ENCODE results near the gene IRAK1. TPM values are rescaled to one million over a fixed set of nuclear protein-coding genes. Genes with fewer than 3 reads are reported as not detected.

Gene IRAK1
- total RNA-seq, 1 donor from 2014 or later = 96.9 TPM

GRCh38 chrX:154014429-154015380, 5.0 kb downstream of the IRAK1 start:
- H3K4me3 Mint-ChIP-seq (ENCODE audit: low read depth) = no peak overlapping the region
- no peak for DNase-seq (ENCODE audit: low spot score, unreplicated experiment)
- no peaks in the 10 kb centered on the region for H3K27me3 Mint-ChIP-seq
- peaks cover 4% of the 10 kb centered on the region for H3K36me3 Mint-ChIP-seq (ENCODE audit: insufficient read depth)
- no peaks in the 10 kb centered on the region for H3K9me3 Mint-ChIP-seq (ENCODE audit: low read depth)
- H3K27ac Mint-ChIP-seq = no peak overlapping the region
- no peak for TF ChIP-seq CTCF (IDR thresholded peaks at IDR 0.05; ENCODE audit: unreplicated experiment)
- peaks cover 6% of the 10 kb centered on the region for H3K4me1 Mint-ChIP-seq (ENCODE audit: low read depth)

- H3K9me3 Mint-ChIP-seq (ENCODE audit: low read depth) = no peaks in the 10 kb centered on the region
- peak; percentile 32 for DNase-seq (ENCODE audit: low spot score, unreplicated experiment)
- TF ChIP-seq CTCF (IDR thresholded peaks at IDR 0.05; ENCODE audit: unreplicated experiment) = peak; percentile 78
These were observed 5.9 kb downstream of the IRAK1 start for GRCh38 chrX:154013614-154014360.

GRCh38 chrX:154013001-154013421, 6.7 kb downstream of the IRAK1 start:
- no peak for DNase-seq (ENCODE audit: low spot score, unreplicated experiment)
- Mint-ChIP-seq H3K27me3 (no peaks in the 10 kb centered on the region), H3K4me1 (ENCODE audit: low read depth) (peaks cover 5% of the 10 kb centered on the region), H3K4me3 (ENCODE audit: low read depth) (no peak overlapping the region), H3K36me3 (ENCODE audit: insufficient read depth) (peaks cover 7% of the 10 kb centered on the region), H3K27ac (no peak overlapping the region), H3K9me3 (ENCODE audit: low read depth) (no peaks in the 10 kb centered on the region)
- TF ChIP-seq CTCF (IDR thresholded peaks at IDR 0.05; ENCODE audit: unreplicated experiment) = no peak

More at GRCh38 chrX:154013614-154014360, 5.9 kb downstream of the IRAK1 start:
- Mint-ChIP-seq H3K36me3 (ENCODE audit: insufficient read depth) (peaks cover 5% of the 10 kb centered on the region), H3K4me1 (ENCODE audit: low read depth) (peaks cover 4% of the 10 kb centered on the region), H3K4me3 (ENCODE audit: low read depth) (peak overlapping the region; percentile 26), H3K27ac (peak overlapping the region; percentile 77), H3K27me3 (no peaks in the 10 kb centered on the region)

- Mint-ChIP-seq H3K36me3 (ENCODE audit: insufficient read depth) (peaks cover 11% of the 10 kb centered on the region), H3K27me3 (no peaks in the 10 kb centered on the region), H3K4me1 (ENCODE audit: low read depth) (peaks cover 5% of the 10 kb centered on the region), H3K27ac (no peak overlapping the region), H3K9me3 (ENCODE audit: low read depth) (no peaks in the 10 kb centered on the region), H3K4me3 (ENCODE audit: low read depth) (no peak overlapping the region)
- no peak for TF ChIP-seq CTCF (IDR thresholded peaks at IDR 0.05; ENCODE audit: unreplicated experiment)
- no peak for DNase-seq (ENCODE audit: low spot score, unreplicated experiment)
These were observed 7.2 kb downstream of the IRAK1 start for GRCh38 chrX:154012336-154012991.
